ENCODE measurements around the gene ELP4. TPM values are rescaled to one million over a fixed set of nuclear protein-coding genes. Genes with fewer than 3 reads are reported as not detected.

The ELP4 gene
- total and polyA plus RNA-seq, 12 donors, result 10.5 to 30.4 (median 18.0) TPM

- no peak for DNase-seq
- Histone ChIP-seq H3K4me3 (no peak overlapping the region), H3K27ac (no peak overlapping the region), H3K9me3 (replicated peaks in 1 of 3) (no peaks in the 10 kb centered on the region), H3K4me1 (replicated peaks in 1 of 2) (no peaks in the 10 kb centered on the region), H3K36me3 (replicated peaks in 1 of 2) (no peaks in the 10 kb centered on the region), H3K27me3 (peaks cover 99% of the 10 kb centered on the region)
- 50 to 59% (median 52%) methylated on average over 11 to 14 of the region's 14 CpGs for WGBS, 4 donors
- intact Hi-C loops (cut with DNase I), result no loop called here
- TF ChIP-seq POLR2A (IDR thresholded peaks at IDR 0.05) (no peak), CTCF (IDR thresholded peaks at IDR 0.05) (no peak)
Observed at GRCh38 chr11:31822927-31823643, 313.5 kb downstream of the ELP4 start.

- Histone ChIP-seq H3K27me3 (peaks cover 99% of the 10 kb centered on the region), H3K4me1 (replicated peaks in 1 of 2) (no peaks in the 10 kb centered on the region), H3K9me3 (replicated peaks in 1 of 3) (no peaks in the 10 kb centered on the region), H3K27ac (no peak overlapping the region), H3K4me3 (no peak overlapping the region), H3K36me3 (replicated peaks in 1 of 2) (no peaks in the 10 kb centered on the region)
- TF ChIP-seq POLR2A (IDR thresholded peaks at IDR 0.05), result no peak
- no peak for TF ChIP-seq CTCF (IDR thresholded peaks at IDR 0.05)
- DNase-seq, result no peak
- intact Hi-C loops (cut with DNase I), result no loop called here
- WGBS, 4 donors, result 24 to 41% (median 29%) methylated on average over 15 to 24 of the region's 24 CpGs
Observed at GRCh38 chr11:31823644-31824331, 314.2 kb downstream of the ELP4 start.

- DNase-seq, result no peak
- Histone ChIP-seq H3K27ac (no peak overlapping the region), H3K36me3 (replicated peaks in 1 of 2) (no peaks in the 10 kb centered on the region), H3K9me3 (replicated peaks in 1 of 3) (no peaks in the 10 kb centered on the region), H3K4me1 (replicated peaks in 1 of 2) (no peaks in the 10 kb centered on the region), H3K4me3 (no peak overlapping the region), H3K27me3 (peaks cover 99% of the 10 kb centered on the region)
- WGBS, 4 donors, result 14 to 17% (median 15%) methylated on average over 16 to 18 of the region's 18 CpGs
- intact Hi-C loops (cut with DNase I), result no loop called here
- TF ChIP-seq POLR2A (IDR thresholded peaks at IDR 0.05) (no peak), CTCF (IDR thresholded peaks at IDR 0.05) (no peak)
Observed at GRCh38 chr11:31824332-31824878, 314.8 kb downstream of the ELP4 start.
